ENCODE measurements around the gene ATP11A. TPM values are rescaled to one million over a fixed set of nuclear protein-coding genes. Genes with fewer than 3 reads are reported as not detected.

ATP11A gene
- total RNA-seq, 1 experiment from 2014 or later = 65.3 TPM

GRCh38 chr13:112670864-112671263 is 19.0 kb upstream of the ATP11A start:
- WGBS (ENCODE audit: extremely low coverage, insufficient read length, low lambda C conversion rate) = no CpG with 5 or more reads among the region's 9 CpGs
- H3K4me3 Mint-ChIP-seq = no peak overlapping the region
- H4K8ac ChIP-seq (replicated peaks; ENCODE audit: insufficient read length, low read depth, low read length) = no peak overlapping the region
- no peak overlapping the region for H4K91ac ChIP-seq (ENCODE audit: insufficient read length, low read depth, low read length)
- H3K27me3 ChIP-seq (ENCODE audit: insufficient read depth, low read length) = no peaks in the 10 kb centered on the region
- H2BK20ac ChIP-seq (ENCODE audit: low read depth, low read length, poor library complexity, severe bottlenecking) = no peak overlapping the region
- H3K4ac ChIP-seq (ENCODE audit: low read depth, low read length) = no peak overlapping the region
- H3K9me3 Mint-ChIP-seq = no peaks in the 10 kb centered on the region
- no peaks in the 10 kb centered on the region for H3K36me3 Mint-ChIP-seq (ENCODE audit: insufficient read depth in 1 of 3, low read depth in 3 of 3)
- H3K79me1 ChIP-seq (ENCODE audit: insufficient read depth, low read depth, low read length, poor library complexity, severe bottlenecking) = no peaks in the 10 kb centered on the region
- no peak overlapping the region for H3K14ac ChIP-seq (ENCODE audit: insufficient read depth, low read length)
- no peak overlapping the region for H3K4me2 ChIP-seq (ENCODE audit: insufficient read depth, insufficient read length, low read length)
- peaks cover 8% of the 10 kb centered on the region for H3K27me3 Mint-ChIP-seq (ENCODE audit: low read depth)
- H3K18ac ChIP-seq (ENCODE audit: insufficient read length, low read depth, low read length) = no peak overlapping the region
- no peak overlapping the region for H3K27ac ChIP-seq (ENCODE audit: insufficient read length, low read depth, low read length)
- no peak overlapping the region for H3K23ac ChIP-seq (ENCODE audit: insufficient read length, low read depth, low read length)
- no peak for DNase-seq
- H2BK15ac ChIP-seq (ENCODE audit: low read depth, low read length) = no peak overlapping the region
- no peak overlapping the region for H2AK5ac ChIP-seq (ENCODE audit: insufficient read length, low read length)
- no peak overlapping the region for H2BK120ac ChIP-seq (ENCODE audit: low read depth, low read length, poor library complexity, severe bottlenecking)
- no peak overlapping the region for H2BK5ac ChIP-seq (ENCODE audit: insufficient read length, low read length)
- H3T11ph ChIP-seq (ENCODE audit: low read length) = no peak overlapping the region
- H2AFZ ChIP-seq (ENCODE audit: low read length) = no peak overlapping the region
- no peaks in the 10 kb centered on the region for H3K23me2 ChIP-seq (ENCODE audit: insufficient read length, low read depth, low read length, poor library complexity, severe bottlenecking)
- H2BK12ac ChIP-seq (ENCODE audit: insufficient read length, low read depth, low read length) = no peak overlapping the region
- no peak overlapping the region for H4K5ac ChIP-seq (ENCODE audit: insufficient read length, low read depth, low read length)
- no peaks in the 10 kb centered on the region for H3K79me2 ChIP-seq (ENCODE audit: insufficient read depth, low read length)
- TF ChIP-seq CTCF (conservative IDR thresholded peaks at IDR 0.05) = no peak
- H4K20me1 ChIP-seq (ENCODE audit: control insufficient read depth, insufficient read depth, insufficient read length) = no peaks in the 10 kb centered on the region
- no peaks in the 10 kb centered on the region for H3K9me3 ChIP-seq (ENCODE audit: control insufficient read depth, low read depth, low read length)
- no peak overlapping the region for H3K27ac Mint-ChIP-seq
- no peak overlapping the region for H3K9ac ChIP-seq (ENCODE audit: extremely low read depth, insufficient read length, low read length)
- H3K56ac ChIP-seq (ENCODE audit: insufficient read length, low read depth, low read length) = no peak overlapping the region
- H3K4me1 Mint-ChIP-seq = peaks cover 19 to 32% of the 10 kb centered on the region in 2 experiments
- peaks cover 2% of the 10 kb centered on the region; the same call in 1 of the 2 replicates for H3K4me1 ChIP-seq (ENCODE audit: insufficient read depth, low read length)

Data from H9 (cell line).